GM19035 (cell line): ENCODE data around the gene QSER1.
A peak's percentile ranks its signal among the peaks of the same experiment; 100 is the strongest.

ENCODE experiments used
- ATAC-seq: cut with Tn5 transposase; IDR thresholded peaks from one replicate; pipeline ENCODE4 v1.9.1; 2021; ENCODE audit not compliant: unreplicated experiment

QSER1 gene

GRCh38 chr11:32890843-32891656 lies 1.6 kb upstream of the QSER1 start:
- no peak for ATAC-seq

- no peak for ATAC-seq
These were observed 805 bp upstream of the QSER1 start for GRCh38 chr11:32891657-32892354.

GRCh38 chr11:32893093-32893342 lies 407 bp downstream of the QSER1 start:
- ATAC-seq = no peak

GRCh38 chr11:32893343-32894148 lies 935 bp downstream of the QSER1 start:
- peak; percentile 36 for ATAC-seq

- no peak for ATAC-seq
These were observed 1.7 kb downstream of the QSER1 start for GRCh38 chr11:32894149-32894827.

GRCh38 chr11:32894921-32895320 lies 2.3 kb downstream of the QSER1 start:
- ATAC-seq = no peak

- no peak for ATAC-seq
These were observed 2.9 kb downstream of the QSER1 start for GRCh38 chr11:32895471-32895870.

GRCh38 chr11:32897103-32897502 lies 4.5 kb downstream of the QSER1 start:
- no peak for ATAC-seq

GRCh38 chr11:32899438-32899837 lies 6.8 kb downstream of the QSER1 start:
- ATAC-seq = peak; percentile 77

- ATAC-seq = no peak
These were observed 9.6 kb downstream of the QSER1 start for GRCh38 chr11:32902089-32902665.

GRCh38 chr11:32905028-32905667 lies 12.5 kb downstream of the QSER1 start:
- no peak for ATAC-seq

GRCh38 chr11:32908619-32909018 lies 16.0 kb downstream of the QSER1 start:
- ATAC-seq = no peak

- ATAC-seq = no peak
These were observed 18.8 kb downstream of the QSER1 start for GRCh38 chr11:32911413-32911812.

- no peak for ATAC-seq
These were observed 20.8 kb downstream of the QSER1 start for GRCh38 chr11:32913445-32913844.

- ATAC-seq = no peak
These were observed 23.8 kb downstream of the QSER1 start for GRCh38 chr11:32916361-32916760.

- ATAC-seq = no peak
These were observed 24.4 kb downstream of the QSER1 start for GRCh38 chr11:32916994-32917393.

GRCh38 chr11:32918427-32918826 lies 25.8 kb downstream of the QSER1 start:
- ATAC-seq = no peak

- ATAC-seq = no peak
These were observed 26.7 kb downstream of the QSER1 start for GRCh38 chr11:32919338-32919737.

- ATAC-seq = peak; percentile 64
These were observed 28.0 kb downstream of the QSER1 start for GRCh38 chr11:32920570-32920969.

GRCh38 chr11:32921204-32921603 lies 28.6 kb downstream of the QSER1 start:
- no peak for ATAC-seq
